Spleen (tissue), 7 donors: ENCODE measurements around the gene GLA.

Experiments
- CTCF ChIP-seq, 11 experiments: fragments of 200-600 bp in 7 of 11; fragments of 450-650 bp in 4 of 11; sonication (generic) in 4 of 11; IDR thresholded peaks in 8 of 11; conservative IDR thresholded peaks in 3 of 11; 1 replicate in 7 of 11; 2 replicates in 4 of 11; pipeline versions ENCODE4 v1.4.0 to v1.8.0; 2016 to 2021; ENCODE audit warnings: antibody characterized with exemption in 11 of 11, inconsistent platforms in 4 of 11, mild to moderate bottlenecking in 1 of 11
- POLR2A ChIP-seq, 3 donors: fragments of 450-650 bp; IDR thresholded peaks; one replicate each; pipeline ENCODE4 v1.5.1; 2017; ENCODE audit warnings: antibody characterized with exemption in 3 of 3, mild to moderate bottlenecking in 1 of 3
- POLR2AphosphoS5 ChIP-seq, 3 donors: sonication (generic); formaldehyde crosslinking; IDR thresholded peaks; one replicate each; pipeline ENCODE4 v1.5.1; 2017; ENCODE audit warnings: antibody characterized with exemption in 3 of 3
- donor health status: DM: no; HTN: no; CAD: no; lungs with moderate emphysema.
- donor health status: DM: no; HTN: no; CAD: no.
- donor health status: DM: no; HTN: no; CAD: no.

GRCh38 chrX:101408532-101408841, 762 bp upstream of the GLA start:
- no peak for TF ChIP-seq POLR2A (IDR thresholded peaks at IDR 0.05)
- TF ChIP-seq CTCF (IDR thresholded peaks at IDR 0.05 in 8 of 11, conservative IDR thresholded peaks at IDR 0.05 in 3 of 11), result no peak
- no peak for TF ChIP-seq POLR2AphosphoS5 (IDR thresholded peaks at IDR 0.05)
